Left renal pelvis (tissue), 4 donors: ENCODE data around the gene ITGB1BP2. TPM values are rescaled to one million over a fixed set of nuclear protein-coding genes. Genes with fewer than 3 reads are reported as not detected.
A peak's percentile ranks its signal among the peaks of the same experiment; 100 is the strongest.
"Not testable (repeated sequence)": the region's sequence is repeated elsewhere in the genome, so short reads cannot be mapped to it uniquely, and the experiment has no call there.

Source experiments
- DNase-seq, 4 donors: peaks; one replicate each; pipeline ENCODE4 v3.0.0-alpha.2; 2013; ENCODE audit warnings: low read depth in 4 of 4, low spot score in 3 of 4
- polyA plus RNA-seq, 4 donors: library from polyadenylated mRNA; unstranded; fragments of 120-200 nt; gene quantifications; one replicate each; pipeline ENCODE4 v1.2.1, GENCODE V29; 2013; ENCODE audit not compliant: insufficient read length in 4 of 4

ITGB1BP2 gene
- 1 to 10 TPM in 3 of 4 donors, under 1 TPM in 1; 0.75 to 3.3 (median 1.1) TPM for polyA plus RNA-seq

DNA sequence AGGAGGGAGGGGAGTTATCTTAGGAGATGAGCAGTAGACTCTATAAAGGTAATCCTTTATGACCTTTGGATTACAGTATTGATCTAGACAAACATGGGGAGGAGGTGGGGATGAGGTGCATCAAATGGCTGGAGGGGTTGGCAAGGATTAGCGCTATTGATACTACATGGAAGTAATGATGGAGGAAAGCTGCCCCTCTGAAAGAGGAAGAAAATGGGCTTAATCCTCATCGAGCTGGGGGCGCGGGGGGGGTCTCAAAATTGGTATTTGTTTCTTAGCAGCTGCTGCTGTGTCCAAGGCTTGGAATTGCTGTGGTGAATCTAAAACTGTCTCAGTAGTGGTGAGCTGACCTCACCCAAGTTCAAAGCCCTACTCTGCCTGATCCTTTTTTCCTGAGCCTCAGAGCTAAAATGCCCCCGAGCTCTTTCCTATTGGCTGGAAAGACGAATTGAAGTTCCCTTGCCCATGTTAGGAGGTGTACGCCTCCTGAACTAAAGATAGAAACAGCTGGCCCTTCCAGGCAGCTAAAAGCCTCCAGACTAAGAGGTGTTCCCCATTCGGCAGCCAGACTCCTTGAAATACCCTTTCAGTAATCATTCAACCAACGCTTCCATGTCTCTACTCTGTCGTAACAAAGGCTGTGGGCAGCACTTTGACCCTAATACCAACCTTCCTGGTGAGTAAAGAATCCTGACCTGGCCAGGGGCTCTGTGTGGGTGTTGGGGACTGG, at the start of gene ITGB1BP2:
Gene ITGB1BP2 (plus strand): TSS at position 556 of the 730 bp plus-strand sequence. CDS start 57 bp downstream, at position 613.
- DNase-seq = no peak

DNA sequence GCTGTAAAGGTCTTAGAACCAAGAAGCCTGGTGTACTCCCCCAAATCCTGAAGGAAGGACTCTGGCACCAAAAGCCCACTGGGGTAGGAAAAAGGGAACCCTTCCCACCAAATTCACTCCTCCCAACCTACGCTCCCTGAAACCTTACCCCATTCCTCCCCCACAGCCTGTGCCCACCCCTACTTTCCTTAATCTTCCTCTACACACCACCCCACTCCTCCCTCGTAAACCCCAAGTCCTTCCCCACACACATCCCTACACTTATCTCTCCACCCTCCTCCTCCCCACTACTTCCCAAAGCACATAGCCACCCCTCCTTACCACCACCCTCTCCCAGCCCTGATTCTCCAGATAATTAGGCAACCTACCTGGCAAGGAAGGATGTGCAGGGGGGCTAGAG, 49.3 kb upstream of the ITGB1BP2 start:
- DNase-seq = no peak

DNA sequence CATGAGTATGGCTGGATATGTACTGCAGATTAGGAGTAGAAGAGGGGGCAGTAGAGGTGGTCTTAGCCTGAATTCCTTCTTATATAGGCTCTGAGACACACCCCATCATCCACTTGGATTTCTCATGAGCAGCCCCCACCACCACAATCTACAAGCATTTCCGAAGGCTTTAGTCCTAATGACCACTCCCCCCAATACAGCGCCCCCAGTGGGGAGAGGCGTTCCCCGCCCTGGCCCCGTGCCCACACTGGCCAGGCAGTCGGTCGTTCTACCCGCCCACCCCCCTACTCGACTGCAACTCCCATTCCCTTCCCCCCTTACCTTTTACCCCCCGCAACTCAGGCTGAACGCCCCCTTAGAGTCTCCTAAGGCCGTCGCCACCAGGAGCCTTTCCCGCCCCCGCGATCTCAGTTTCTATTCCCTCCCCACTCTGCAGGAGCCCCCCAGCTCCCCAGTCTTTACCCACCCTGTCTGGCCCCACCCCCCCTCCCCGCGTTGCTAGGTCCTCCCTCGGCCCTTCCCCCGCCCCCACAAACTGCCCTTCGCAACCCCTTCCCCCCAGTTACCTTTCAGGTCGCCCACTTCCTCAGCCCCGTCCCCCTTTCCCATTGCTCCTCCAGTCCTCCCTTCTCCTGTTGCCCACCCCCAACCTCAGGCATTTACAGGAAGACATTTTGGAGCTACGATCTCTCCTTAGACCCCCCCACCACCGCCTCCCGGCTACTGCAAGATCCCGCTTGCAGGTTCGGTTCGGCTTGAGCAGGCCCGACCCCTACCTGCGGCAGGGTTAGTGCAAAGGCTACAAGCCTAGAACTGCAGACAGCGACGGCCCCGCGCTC, 48.1 kb upstream of the ITGB1BP2 start:
- peak in 1 of 4 donors; percentile 36 for DNase-seq

DNA sequence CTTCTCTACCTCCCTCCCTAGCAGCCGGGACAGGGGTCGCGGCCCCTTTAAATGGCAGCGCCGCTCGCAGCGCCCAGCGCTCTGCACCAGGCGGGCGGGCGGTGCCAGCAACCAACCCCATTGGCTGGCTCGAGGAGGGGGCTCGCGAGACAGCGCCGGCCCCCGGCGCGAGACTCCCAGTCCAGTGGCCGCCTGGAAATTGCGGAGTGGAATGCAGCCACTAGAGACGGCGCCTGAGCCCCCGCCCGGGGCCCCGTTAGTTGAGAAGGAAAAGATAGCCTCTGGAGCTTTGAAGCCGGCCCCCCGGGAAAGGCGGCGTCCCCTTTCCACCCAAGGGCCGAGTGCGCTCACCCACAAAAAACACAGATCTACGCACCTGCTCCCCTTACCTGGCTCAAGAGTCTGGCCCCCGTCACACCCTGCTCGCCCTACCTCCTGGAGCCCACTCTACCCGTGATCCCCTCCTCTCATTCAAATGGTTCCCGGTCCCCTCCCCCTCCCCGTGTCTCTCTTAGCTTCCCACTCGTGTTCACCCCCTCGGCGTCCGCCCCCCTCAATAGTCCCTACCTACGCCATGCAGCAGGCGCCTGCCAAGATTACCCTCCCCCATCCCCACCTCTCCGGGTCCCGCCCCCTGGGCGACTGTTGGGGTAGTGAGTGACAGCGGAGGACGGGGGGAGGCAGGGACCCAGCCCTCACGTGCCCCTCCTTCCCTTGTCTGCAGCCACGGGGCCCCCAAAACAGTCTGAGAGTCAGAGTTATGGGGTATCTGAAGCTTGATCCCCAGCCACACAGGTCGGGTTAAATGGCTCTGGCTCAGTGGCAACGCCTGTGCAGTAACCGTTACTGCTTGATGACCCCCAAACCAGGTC, 47.2 kb upstream of the ITGB1BP2 start, which contains the start of gene ZMYM3:
Gene ZMYM3 (minus strand): TSS at position 49 of the 872 bp plus-strand sequence. CDS start 885 bp downstream, outside the sequence.
- peak in 2 of 4 donors; percentile 57 to 61 for DNase-seq

DNA sequence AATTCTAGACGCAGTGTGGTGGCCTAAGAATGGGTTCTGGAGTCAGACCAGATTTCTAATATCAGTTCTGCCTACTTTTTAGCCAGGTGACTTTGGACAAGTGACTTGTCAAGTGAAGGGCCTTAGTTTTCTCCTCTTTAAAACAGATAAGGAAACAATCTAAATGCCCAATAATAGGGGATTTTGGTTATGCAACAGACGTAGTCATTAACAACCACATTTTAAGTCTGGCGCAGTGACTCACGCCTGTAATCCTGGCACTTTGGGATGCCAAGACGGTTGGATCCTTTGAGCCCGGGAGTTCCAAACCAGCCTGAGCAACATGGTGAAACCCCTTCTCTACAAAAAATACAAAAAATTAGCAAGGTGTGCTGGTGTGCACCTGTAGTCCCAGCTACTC, 45.5 kb upstream of the ITGB1BP2 start:
- no peak for DNase-seq

DNA sequence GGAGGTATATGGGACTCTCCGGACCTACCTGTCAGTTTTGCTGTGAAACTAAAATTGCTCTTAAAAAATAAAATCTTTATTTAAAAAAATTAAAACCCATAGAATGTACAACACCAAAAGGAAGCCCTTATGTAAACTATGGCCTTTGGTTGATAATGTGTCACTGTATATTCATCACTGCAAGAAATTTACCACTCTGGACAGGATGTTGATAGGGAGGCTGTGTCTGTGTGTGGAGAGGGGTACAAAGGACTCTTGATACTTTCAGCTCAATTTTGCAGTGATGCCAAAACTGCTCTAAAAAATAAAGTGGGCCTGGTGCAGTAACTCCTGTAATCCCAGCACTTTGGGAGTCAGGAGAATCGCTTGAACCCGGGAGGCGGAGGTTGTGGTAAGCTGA, 44.7 kb upstream of the ITGB1BP2 start:
- DNase-seq = no peak

DNA sequence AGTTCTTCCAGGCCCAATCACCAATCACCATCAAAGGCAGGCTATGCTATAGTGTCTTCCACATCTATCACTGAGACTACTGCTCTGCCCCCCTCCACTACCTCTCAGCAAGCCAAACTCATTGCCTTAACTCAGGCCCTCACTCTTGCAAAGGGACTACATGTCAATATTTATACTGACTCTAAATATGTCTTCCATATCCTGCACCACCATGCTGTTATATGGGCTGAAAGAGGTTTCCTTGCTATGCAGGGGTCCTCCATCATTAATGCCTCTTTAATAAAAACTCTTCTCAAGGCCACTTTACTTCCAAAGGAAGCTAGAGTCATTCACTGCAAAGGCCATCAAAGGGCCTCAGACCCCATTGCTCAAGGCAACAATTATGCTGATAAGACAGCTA, 32.9 kb upstream of the ITGB1BP2 start:
- DNase-seq = not testable (repeated sequence)

DNA sequence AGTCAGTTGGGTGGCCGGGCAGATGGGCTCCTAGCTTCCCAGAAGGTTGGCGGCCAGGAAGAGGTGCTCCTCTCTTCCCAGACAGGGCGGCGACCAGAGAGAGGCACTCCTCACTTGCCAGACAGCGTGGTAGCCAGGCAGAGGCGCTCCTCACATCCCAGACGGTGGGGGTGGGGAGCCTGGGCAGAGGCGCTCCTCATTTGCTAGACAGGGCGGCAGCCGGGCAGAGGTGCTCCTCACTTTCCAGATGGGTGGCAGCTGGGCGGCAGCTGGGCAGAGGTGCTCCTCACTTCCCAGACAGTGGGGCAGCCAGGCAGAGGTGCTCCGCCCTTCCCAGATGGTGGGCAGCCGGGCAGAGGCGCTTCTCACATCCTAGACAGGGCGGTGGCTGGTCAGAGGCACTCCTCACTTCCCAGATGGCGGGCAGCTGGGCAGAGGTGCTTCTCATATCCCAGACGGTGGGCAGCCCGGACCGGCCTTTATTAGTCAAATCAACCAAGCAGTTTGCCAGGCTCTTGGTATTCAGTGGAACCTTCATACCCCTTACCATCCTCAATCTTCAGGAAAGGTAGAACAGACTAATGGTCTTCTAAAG, 31.7 kb upstream of the ITGB1BP2 start:
- DNase-seq = no peak

DNA sequence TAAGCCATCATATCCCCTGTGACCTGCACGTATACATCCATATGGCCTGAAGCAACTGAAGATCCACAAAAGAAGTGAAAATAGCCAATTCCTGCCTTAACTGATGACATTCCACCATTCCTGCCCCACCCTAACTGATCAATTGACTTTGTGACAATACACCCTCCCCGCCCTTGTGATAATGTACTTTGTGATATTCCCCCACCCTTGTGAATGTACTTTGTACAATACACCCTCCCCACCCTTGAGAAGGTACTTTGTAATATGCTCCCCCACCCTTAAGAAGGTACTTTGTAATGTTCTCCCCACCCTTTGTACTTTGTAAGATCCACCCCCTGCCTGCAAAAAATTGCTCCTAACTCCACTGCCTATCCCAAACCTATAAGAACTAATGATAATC, 29.2 kb upstream of the ITGB1BP2 start:
- DNase-seq = not testable (repeated sequence)

DNA sequence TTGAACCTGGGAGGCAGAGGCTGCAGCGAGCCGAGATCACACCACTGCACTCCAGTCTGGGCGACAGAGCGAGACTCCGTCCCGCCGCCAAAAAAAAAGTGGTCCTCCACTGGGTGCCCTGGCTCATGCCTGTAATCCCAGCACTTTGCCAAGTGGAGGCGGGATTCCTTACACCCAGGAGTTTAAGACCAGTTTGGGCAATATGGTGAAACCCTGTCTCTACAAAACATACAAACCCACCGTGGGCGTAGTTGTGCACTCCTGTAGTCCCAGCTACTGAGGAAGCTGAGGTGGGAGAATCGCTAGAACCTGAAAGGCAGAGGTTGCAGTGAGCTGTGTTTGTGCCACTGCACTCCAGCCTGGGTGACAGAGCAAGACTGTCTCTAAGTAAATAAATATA, 20.2 kb upstream of the ITGB1BP2 start:
- DNase-seq = not testable (repeated sequence)

DNA sequence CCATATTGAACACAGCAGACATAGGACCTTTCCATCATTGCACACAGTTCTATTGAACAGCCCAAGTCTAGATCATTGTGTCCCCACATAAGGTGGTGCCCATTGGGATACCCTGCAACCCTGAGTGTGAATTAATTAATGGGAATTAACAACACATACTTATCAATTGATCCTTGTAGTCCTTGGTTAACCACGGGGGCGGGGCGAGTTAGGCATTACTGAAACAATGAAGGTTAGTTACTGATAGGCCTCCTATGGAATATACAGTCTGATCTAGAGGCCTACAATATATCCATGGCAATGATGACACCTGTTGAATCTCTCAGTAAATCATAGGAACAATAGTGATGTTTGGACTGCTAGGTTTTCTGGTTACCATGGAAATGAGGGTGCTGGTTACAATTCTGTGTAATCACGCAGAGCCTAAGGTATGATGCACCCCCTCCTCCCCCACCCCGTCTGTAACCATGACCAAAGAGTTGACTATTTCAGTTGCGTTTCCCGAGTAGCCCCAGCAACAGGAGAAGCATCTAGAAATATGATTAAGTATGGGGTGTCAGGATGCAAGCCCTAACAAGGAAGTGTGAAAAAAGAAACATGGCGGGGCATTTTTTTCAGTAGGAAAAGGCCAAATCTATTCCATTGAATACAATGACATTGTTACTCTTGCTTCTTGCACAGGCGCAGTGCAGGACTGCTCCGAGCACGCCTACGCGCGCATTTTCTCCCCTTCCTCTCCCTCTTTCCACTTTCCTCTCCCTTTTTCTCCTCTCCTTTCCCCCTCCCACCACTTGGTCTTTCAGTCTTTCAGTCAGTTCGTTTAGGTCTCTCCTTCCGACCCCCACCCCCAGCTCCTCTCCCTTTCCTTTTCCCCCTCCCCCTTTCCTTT, 18.8 kb upstream of the ITGB1BP2 start:
- DNase-seq = peak in 1 of 4 donors; percentile 10

DNA sequence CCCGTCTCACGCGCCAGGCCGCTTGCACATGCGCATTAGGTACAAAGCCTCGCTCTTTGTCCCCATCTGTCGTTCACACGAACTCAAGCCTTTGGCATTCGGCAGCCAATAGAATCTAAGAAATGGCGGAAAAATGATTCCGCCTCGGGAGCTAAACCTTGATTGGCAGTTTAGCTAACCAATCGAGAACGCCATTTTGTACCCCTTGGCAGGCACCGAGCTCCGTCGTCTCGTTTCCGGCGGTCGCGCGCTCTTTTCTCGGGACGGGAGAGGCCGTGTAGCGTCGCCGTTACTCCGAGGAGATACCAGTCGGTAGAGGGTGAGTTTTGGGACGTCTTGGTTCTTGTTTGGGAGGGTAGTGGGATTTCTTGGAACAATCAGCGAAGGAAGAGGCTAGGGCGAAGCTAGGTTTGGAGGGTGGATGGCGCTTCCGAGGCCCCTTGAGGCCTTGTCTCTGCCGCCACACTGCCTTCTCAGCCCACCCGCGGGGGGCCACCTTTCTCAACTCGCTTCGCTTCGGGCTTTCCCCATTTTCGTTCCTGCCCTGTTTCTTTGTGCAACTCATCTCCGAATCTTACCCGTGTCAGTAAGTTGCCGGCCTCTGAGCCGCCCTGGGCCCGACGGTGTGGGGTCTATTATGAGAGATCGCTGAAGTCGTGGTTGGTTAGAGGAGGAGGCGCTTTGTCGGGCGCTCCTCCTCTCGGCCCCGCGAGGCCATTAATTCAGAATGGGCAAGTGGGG, 18.0 kb upstream of the ITGB1BP2 start, which contains the start of gene NONO:
Gene NONO (plus strand): TSS at position 233 of the 741 bp plus-strand sequence. CDS start 7,003 bp downstream, outside the sequence.
- DNase-seq = peak; percentile 94 to 97 (median 96)

DNA sequence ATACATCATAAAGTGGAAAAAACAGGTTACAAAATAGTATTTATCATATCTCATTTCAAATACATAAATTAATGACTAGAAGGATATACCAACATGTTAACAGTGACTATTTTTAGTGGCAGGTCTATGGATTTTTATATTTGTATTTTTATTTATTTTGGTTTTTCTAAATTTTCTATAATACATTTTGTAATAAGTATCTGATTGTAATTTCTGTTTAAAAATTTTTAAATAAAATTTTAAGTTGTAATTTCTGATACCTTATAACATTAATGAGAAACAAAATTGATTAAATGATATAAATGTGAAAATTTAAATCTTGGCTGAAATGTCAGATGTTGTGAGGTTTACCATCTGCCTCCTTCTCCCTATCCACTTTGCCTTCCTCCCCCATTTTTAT, 15.6 kb upstream of the ITGB1BP2 start:
- DNase-seq = no peak

DNA sequence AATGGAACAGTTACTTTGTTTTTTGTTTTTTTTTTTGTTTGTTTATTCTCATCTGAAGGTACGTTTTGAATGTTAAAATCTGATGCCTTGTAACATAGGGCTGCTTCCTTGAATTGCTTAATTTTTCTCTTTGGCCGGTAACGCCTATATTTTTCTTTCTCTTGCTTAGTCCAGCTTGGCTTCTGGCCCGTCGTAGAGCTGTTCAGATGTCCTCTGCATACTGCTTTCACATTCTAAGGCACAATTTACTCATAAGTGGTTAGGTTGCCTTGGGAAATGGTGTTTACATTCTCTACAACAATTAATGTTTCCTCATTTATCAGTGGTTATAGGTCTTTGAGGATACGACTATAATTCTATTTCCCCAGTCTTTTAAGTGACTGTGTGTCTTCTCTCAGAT, 10.2 kb upstream of the ITGB1BP2 start:
- no peak for DNase-seq

DNA sequence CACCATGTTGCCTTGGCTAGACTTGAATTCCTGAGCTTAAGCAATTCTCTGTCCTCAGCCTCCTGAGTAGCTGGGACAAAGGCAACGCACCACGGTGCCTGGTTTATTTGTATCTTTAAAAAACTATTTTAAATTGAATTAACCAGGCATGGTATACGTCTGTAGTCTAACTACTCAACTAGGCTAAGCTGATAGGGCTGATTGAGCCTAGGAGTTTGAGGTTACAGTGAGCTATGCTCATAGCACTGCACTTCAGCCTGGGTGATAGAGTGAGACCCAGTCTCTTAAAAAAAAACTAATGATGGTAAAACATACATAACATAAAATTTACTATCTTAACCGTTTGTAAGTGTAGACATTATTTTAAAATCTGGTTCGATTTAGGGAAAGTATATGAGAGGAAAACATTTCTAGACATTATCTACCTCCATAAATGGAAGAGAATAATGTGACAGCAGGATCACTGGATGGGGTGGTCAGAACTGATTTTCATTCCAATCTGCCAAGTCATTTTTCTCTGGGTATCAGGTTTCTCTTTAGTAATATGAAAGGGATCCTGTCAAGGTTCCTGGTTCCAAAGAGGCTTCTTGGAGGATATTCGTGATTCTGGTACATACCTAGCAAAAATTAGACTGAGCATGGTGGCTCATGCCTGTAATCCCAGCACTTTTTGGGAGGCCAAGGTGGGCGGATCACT, 8.7 kb upstream of the ITGB1BP2 start:
- no peak for DNase-seq

DNA sequence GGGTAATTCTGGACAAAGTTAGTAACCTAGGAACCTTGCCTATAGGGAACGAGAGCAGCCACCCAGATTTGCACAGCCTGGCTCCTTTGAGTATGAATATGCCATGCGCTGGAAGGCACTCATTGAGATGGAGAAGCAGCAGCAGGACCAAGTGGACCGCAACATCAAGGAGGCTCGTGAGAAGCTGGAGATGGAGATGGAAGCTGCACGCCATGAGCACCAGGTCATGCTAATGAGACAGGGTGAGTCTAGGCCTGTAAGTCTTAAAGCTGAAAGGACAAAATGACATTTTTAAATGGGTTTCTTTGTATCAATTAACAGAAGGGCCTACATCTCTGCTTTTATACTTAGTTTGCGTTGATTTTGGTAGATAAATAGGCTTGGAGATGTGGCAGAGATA, 4.7 kb upstream of the ITGB1BP2 start:
- DNase-seq = no peak

DNA sequence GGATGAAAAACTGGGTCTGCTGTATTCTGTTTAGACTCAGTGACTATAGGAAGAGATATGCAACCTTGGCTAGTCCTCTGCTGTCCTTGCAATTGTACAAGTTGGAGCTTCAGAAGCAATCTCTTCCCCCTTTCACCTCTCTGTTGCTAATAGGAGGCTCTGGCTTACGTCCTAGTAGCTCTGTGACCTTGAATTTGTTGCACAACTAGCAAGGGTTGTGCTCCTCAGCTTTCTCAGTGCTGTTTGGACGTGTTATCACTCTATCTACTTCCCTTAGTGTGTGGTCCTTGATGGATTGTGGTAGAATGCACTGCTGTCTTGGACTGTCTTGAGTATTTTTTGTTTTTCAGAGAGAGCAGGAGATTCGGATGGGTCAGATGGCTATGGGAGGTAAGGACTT, 3.4 kb upstream of the ITGB1BP2 start:
- no peak for DNase-seq

DNA sequence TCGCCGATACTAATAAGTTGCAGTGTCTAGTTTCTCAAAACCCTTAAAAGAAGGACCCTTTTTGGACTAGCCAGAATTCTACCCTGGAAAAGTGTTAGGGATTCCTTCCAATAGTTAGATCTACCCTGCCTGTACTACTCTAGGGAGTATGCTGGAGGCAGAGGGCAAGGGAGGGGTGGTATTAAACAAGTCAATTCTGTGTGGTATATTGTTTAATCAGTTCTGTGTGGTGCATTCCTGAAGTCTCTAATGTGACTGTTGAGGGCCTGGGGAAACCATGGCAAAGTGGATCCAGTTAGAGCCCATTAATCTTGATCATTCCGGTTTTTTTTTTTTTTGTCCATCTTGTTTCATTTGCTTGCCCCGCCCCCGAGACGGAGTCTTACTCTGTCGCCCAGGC, 1.5 kb upstream of the ITGB1BP2 start:
- DNase-seq = not testable (repeated sequence)
